Panc1 (cell line): ENCODE measurements around the gene CASP9. TPM values are rescaled to one million over a fixed set of nuclear protein-coding genes. Genes with fewer than 3 reads are reported as not detected.

Experiments
- ATAC-seq: fragments of 200-7000 bp; cut with Tn5 transposase; 2 replicates; pipeline ENCODE4 v1.9.1; 2020; ENCODE audit warnings: mild to moderate bottlenecking, moderate library complexity
- BruUV-seq: library from RNA; stranded (reverse); fragments of 400-500 nt; replicated peaks from 2 replicates; lab custom pipeline; 2021; lab: Mats Ljungman, UMichigan
- CTCF ChIA-PET: fragments of 300-600 bp; sonication (Branson Sonifier 250); formaldehyde crosslinking; loops from one replicate; lab custom pipeline; 2022; ENCODE audit warnings: antibody characterized with exemption; lab: Charles Lee
- POLR2A ChIA-PET: fragments of 300-600 bp; sonication (Branson Sonifier 250); formaldehyde crosslinking; loops from one replicate; lab custom pipeline; 2022; ENCODE audit warnings: antibody characterized with exemption; lab: Charles Lee
- DNase-seq: peaks from one replicate; pipeline ENCODE4 v3.0.0-alpha.2; 2010; ENCODE audit warnings: low read depth, low spot score
- H3K27ac ChIP-seq: 2 replicates; pipeline ENCODE4 v1.5.1; 2011; ENCODE audit warnings: mild to moderate bottlenecking, low read length, inconsistent platforms
- H3K27me3 ChIP-seq: fragments of 200-500 bp; sonication (Bioruptor generic); 2 replicates; pipeline ENCODE4 v1.6.0; 2014; ENCODE audit warnings: low read length, inconsistent platforms; ENCODE audit not compliant: control insufficient read depth, insufficient read depth
- H3K36me3 ChIP-seq: fragments of 200-500 bp; sonication (Bioruptor generic); 2 replicates; pipeline ENCODE4 v1.5.1; 2014; ENCODE audit warnings: inconsistent platforms, mild to moderate bottlenecking, low read length, moderate library complexity; ENCODE audit not compliant: control insufficient read depth, insufficient read depth
- H3K4me1 ChIP-seq: 2 replicates; pipeline ENCODE4 v1.5.1; 2011; ENCODE audit warnings: inconsistent platforms, mild to moderate bottlenecking, low read length, moderate library complexity; ENCODE audit not compliant: control insufficient read depth, insufficient read depth
- H3K4me3 ChIP-seq, 2 experiments: 2 replicates each; pipeline ENCODE4 v1.5.1; 2011 to 2012; ENCODE audit warnings: low read depth in 2 of 2, low read length in 2 of 2, mild to moderate bottlenecking in 2 of 2, inconsistent platforms in 1 of 2, moderate library complexity in 1 of 2
- H3K9me3 ChIP-seq: fragments of 200-500 bp; sonication (Bioruptor generic); 2 replicates; pipeline ENCODE4 v1.5.1; 2014; ENCODE audit warnings: low read depth, mild to moderate bottlenecking, inconsistent platforms, low read length, moderate library complexity; ENCODE audit not compliant: control insufficient read depth, insufficient read depth
- POLR2AphosphoS5 ChIP-seq: IDR thresholded peaks from 2 replicates; pipeline ENCODE4 v1.6.1; 2012; ENCODE audit warnings: mild to moderate bottlenecking, low read depth, low read length, moderate library complexity
- SIN3A ChIP-seq: IDR thresholded peaks from 2 replicates; pipeline ENCODE4 v1.6.1; 2012; ENCODE audit warnings: low read depth, mild to moderate bottlenecking, low read length, moderate library complexity, borderline replicate concordance; ENCODE audit not compliant: insufficient read depth
- TCF7L2 ChIP-seq: IDR thresholded peaks from 2 replicates; pipeline ENCODE4 v1.6.1; 2011; ENCODE audit warnings: mild to moderate bottlenecking, low read depth, low read length, inconsistent platforms
- in situ Hi-C: cut with HindIII; loops from 2 replicates; pipeline ENCODE4 v1.10.0; 2016; ENCODE audit warnings: low sequenced_read_pairs, low pct_unique_long_range_greater_than_20kb
- intact Hi-C: fragments of 100-400 bp; cut with micrococcal nuclease; formaldehyde crosslinking; loops from one replicate; pipeline ENCODE4 v1.10.0; 2022; ENCODE audit not compliant: unreplicated experiment
- total RNA-seq: library from RNA; stranded (reverse); gene quantifications from one replicate; pipeline ENCODE4 v1.2.1, GENCODE V29; 2021; ENCODE audit not compliant: unreplicated experiment
- TF ChIP-seq, protein P1 (sequence below), 2 experiments: IDR thresholded peaks; 2 replicates each; pipeline ENCODE4 v1.6.1; 2011 to 2012; ENCODE audit warnings: low read depth in 2 of 2, control low read depth in 1 of 2, low read length in 1 of 2, mild to moderate bottlenecking in 1 of 2, moderate library complexity in 1 of 2; ENCODE audit not compliant: insufficient read depth in 1 of 2
- TF ChIP-seq, protein P2 (sequence below): fragments of 450-650 bp; IDR thresholded peaks from 2 replicates; pipeline ENCODE4 v1.5.1; 2017; ENCODE audit warnings: mild to moderate bottlenecking

The CASP9 gene
- total RNA-seq, 1 experiment from 2014 or later: 7.5 TPM

DNA sequence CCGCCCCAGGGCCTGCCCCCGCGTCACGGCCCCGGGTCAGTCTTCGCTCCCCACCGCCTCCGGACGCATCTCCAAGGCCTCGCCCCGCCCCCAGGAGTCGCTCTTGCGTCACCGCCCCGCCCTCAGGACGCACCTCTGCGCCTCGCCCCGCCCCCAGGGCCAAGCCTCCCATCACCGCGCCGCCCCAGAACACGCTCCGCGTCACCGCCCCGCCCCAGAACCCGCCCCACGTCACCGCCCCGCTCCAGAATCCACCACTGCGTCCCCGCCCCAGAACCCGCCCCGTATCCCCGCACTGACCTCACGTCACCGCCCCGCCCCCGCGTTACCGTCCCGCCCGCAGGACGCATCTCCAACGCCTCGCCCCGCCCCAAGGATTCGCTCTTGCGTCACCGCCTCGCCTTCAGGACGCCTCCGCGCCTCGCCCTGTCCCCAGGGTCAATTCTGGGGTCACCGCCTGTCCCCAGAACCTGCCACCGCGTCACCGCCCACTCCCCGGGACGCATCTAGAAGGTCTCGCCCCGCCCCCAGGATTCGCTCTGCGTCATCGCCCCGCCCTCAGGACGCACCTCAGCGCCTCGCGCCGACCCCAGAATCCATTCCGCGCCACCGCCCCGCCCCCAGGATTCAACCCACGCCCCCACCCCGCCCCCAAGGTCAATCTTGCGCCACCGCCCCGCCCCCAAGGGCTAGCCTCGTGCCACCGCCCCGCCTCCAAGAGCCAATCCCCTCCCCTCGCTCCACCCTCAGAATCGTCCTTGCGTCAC, 451 bp upstream of the CASP9 start:
- intact Hi-C loops (no loop called here), in situ Hi-C loops (no loop called here)
- H3K9me3 ChIP-seq: no peaks in the 10 kb centered on the region
- ATAC-seq (peak; percentile 66), DNase-seq (peak; percentile 94)
- H3K4me3 ChIP-seq: peak overlapping the region; percentile 61 to 81
- ChIA-PET POLR2A (interaction anchor here (0.9 kb wide), 1 partner anchor 201 kb away, joined by 3 read pairs; no protein-coding TSS in a partner anchor), CTCF (no interaction called here)
- 0 out of 2 replicates have a peak, but pooled peaks have one; percentile 14 for TF ChIP-seq SIN3A
- TF ChIP-seq TCF7L2: no peak
- H3K36me3 ChIP-seq: peaks cover 10% of the 10 kb centered on the region; the same call in 1 of the 2 replicates
- BruUV-seq: no TSS peak
- no peaks in the 10 kb centered on the region for H3K27me3 ChIP-seq
- H3K4me1 ChIP-seq: peaks cover 20% of the 10 kb centered on the region
- H3K27ac ChIP-seq: peak overlapping the region; percentile 68; the same call in 1 of the 2 replicates

DNA sequence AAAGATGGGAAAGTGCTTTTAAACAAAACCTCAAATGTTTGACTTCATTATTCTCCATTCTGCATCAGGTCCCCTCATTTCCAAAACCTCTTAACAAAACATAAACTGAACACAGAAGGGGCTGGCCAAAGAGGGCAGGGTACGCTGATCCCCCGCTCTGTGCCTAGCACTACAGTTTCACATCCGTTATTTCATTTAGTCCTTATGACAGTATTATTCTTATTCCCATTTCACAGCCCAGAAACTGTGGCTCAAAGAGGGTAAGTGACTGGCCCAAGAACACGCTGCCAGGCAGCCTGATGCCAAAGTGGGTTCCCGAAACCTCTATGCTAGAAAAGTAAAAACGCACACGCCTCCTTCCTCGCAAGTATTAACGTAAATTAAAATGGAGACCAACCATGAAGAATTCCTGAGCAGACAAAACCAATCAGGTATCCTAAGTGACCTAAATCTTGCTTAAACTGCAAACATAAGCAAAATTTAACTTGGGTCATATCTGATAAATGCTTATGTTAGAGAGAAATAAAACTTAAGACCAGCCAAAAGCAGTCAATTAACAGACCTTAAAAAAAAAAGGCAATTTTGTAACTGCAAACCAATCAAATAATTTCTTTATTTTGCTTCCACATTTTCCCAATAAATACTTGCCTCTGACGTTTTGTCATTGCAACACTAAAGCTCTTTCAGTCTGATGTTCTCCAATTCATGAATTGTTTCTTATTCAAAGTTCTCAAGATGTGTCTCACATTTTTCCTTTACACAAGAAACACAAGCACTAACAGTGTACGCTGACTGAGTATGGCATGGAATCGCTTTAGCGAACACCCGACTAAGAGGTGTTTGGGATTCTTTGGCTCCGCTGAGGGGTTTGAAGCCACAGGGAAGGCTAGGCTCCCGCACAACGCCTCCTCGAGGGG, 653 bp downstream of the CASP9 start:
- no peaks in the 10 kb centered on the region for H3K27me3 ChIP-seq
- H3K4me3 ChIP-seq: peak overlapping the region; percentile 61 to 81
- POLR2A ChIA-PET: interaction anchor here (0.9 kb wide), 1 partner anchor 200 kb away, joined by 3 read pairs; no protein-coding TSS in a partner anchor
- H3K27ac ChIP-seq: peak overlapping the region; percentile 80
- no peaks in the 10 kb centered on the region for H3K9me3 ChIP-seq
- H3K36me3 ChIP-seq: peaks cover 8% of the 10 kb centered on the region; the same call in 1 of the 2 replicates
- in situ Hi-C loops (no loop called here), intact Hi-C loops (no loop called here)
- TF ChIP-seq SIN3A (no peak), POLR2AphosphoS5 (no peak), TCF7L2 (no peak)
- TF ChIP-seq, protein P1, sequence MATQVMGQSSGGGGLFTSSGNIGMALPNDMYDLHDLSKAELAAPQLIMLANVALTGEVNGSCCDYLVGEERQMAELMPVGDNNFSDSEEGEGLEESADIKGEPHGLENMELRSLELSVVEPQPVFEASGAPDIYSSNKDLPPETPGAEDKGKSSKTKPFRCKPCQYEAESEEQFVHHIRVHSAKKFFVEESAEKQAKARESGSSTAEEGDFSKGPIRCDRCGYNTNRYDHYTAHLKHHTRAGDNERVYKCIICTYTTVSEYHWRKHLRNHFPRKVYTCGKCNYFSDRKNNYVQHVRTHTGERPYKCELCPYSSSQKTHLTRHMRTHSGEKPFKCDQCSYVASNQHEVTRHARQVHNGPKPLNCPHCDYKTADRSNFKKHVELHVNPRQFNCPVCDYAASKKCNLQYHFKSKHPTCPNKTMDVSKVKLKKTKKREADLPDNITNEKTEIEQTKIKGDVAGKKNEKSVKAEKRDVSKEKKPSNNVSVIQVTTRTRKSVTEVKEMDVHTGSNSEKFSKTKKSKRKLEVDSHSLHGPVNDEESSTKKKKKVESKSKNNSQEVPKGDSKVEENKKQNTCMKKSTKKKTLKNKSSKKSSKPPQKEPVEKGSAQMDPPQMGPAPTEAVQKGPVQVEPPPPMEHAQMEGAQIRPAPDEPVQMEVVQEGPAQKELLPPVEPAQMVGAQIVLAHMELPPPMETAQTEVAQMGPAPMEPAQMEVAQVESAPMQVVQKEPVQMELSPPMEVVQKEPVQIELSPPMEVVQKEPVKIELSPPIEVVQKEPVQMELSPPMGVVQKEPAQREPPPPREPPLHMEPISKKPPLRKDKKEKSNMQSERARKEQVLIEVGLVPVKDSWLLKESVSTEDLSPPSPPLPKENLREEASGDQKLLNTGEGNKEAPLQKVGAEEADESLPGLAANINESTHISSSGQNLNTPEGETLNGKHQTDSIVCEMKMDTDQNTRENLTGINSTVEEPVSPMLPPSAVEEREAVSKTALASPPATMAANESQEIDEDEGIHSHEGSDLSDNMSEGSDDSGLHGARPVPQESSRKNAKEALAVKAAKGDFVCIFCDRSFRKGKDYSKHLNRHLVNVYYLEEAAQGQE (IDR thresholded peaks at IDR 0.05; ENCODE audit: insufficient read depth in 1 of 2, low read depth in 2 of 2, low read length in 1 of 2): no peak
- TF ChIP-seq, protein P2, sequence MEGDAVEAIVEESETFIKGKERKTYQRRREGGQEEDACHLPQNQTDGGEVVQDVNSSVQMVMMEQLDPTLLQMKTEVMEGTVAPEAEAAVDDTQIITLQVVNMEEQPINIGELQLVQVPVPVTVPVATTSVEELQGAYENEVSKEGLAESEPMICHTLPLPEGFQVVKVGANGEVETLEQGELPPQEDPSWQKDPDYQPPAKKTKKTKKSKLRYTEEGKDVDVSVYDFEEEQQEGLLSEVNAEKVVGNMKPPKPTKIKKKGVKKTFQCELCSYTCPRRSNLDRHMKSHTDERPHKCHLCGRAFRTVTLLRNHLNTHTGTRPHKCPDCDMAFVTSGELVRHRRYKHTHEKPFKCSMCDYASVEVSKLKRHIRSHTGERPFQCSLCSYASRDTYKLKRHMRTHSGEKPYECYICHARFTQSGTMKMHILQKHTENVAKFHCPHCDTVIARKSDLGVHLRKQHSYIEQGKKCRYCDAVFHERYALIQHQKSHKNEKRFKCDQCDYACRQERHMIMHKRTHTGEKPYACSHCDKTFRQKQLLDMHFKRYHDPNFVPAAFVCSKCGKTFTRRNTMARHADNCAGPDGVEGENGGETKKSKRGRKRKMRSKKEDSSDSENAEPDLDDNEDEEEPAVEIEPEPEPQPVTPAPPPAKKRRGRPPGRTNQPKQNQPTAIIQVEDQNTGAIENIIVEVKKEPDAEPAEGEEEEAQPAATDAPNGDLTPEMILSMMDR: no peak
- BruUV-seq: TSS peak; percentile 86
- H3K4me1 ChIP-seq: peaks cover 20% of the 10 kb centered on the region
- ATAC-seq (no peak; the same call in 1 of the 2 replicates), DNase-seq (no peak)
- CTCF ChIA-PET: interaction anchor here (0.7 kb wide), 1 partner anchor 29 kb away, joined by 3 read pairs; no protein-coding TSS in a partner anchor
